Endothelial cell of umbilical vein (primary cell): ENCODE measurements around the gene PCGF1. TPM values are rescaled to one million over a fixed set of nuclear protein-coding genes. Genes with fewer than 3 reads are reported as not detected.

Experiments
- BruUV-seq: library from RNA; stranded (reverse); fragments of 400-500 nt; replicated peaks from 2 replicates; lab custom pipeline; 2021; lab: Mats Ljungman, UMichigan
- CTCF ChIA-PET: fragments of 300-600, 350-600 bp; sonication (Branson Sonifier 250); formaldehyde crosslinking; loops from one replicate; lab custom pipeline; 2021; ENCODE audit warnings: antibody characterized with exemption, inconsistent platforms; lab: Charles Lee
- POLR2A ChIA-PET: fragments of 300-600, 350-600 bp; sonication (Branson Sonifier 250); formaldehyde crosslinking; loops from one replicate; lab custom pipeline; 2021; ENCODE audit warnings: antibody characterized with exemption, inconsistent platforms; lab: Charles Lee
- DNase-seq: peaks from one replicate; pipeline ENCODE4 v3.0.0-alpha.2; 2011; ENCODE audit warnings: low read depth, low spot score
- FAIRE-seq: peaks from 2 replicates; lab custom pipeline; 2011; peaks lifted over from hg19 to GRCh38; lab: Jason Lieb, UNC
- H2AFZ ChIP-seq: 2 replicates; pipeline ENCODE4 v1.6.0; 2012; ENCODE audit warnings: low read depth, low read length, control low read depth, inconsistent platforms
- H3K27ac ChIP-seq: 2 replicates; pipeline ENCODE4 v1.5.1; 2011; ENCODE audit warnings: low read depth, mild to moderate bottlenecking, control low read depth, low read length, moderate library complexity; ENCODE audit not compliant: insufficient read depth
- H3K27me3 ChIP-seq, 2 experiments: 2 replicates each; pipeline versions ENCODE4 v1.6.0 to v1.6.1; 2011; ENCODE audit warnings: low read length in 2 of 2, mixed read lengths in 1 of 2; ENCODE audit not compliant: control insufficient read depth in 2 of 2, insufficient read depth in 2 of 2
- H3K36me3 ChIP-seq, 2 experiments: 2 replicates in 1 of 2; 3 replicates in 1 of 2; pipeline ENCODE4 v1.5.1; 2011; ENCODE audit warnings: low read length in 2 of 2, mild to moderate bottlenecking in 1 of 2, moderate library complexity in 1 of 2; ENCODE audit not compliant: control insufficient read depth in 2 of 2, insufficient read depth in 2 of 2; ENCODE audit errors: extremely low read depth in 1 of 2
- H3K4me1 ChIP-seq: 3 replicates; pipeline ENCODE4 v1.5.1; 2011; ENCODE audit warnings: mild to moderate bottlenecking, low read length; ENCODE audit not compliant: control insufficient read depth, insufficient read depth; ENCODE audit errors: extremely low read depth
- H3K4me2 ChIP-seq: 2 replicates; pipeline ENCODE4 v1.6.1; 2011; ENCODE audit warnings: low read length, control low read depth, mixed read lengths; ENCODE audit not compliant: insufficient read depth
- H3K4me3 ChIP-seq, 3 experiments: fragments of 200-600 bp in 1 of 3; sonication (generic), shearing (Covaris generic) in 1 of 3; replicated peaks in 1 of 3; 2 replicates each; pipeline ENCODE4 v1.5.1; 2011 to 2016; ENCODE audit warnings: control low read depth in 3 of 3, low read length in 3 of 3, mild to moderate bottlenecking in 2 of 3, inconsistent platforms in 1 of 3, low read depth in 1 of 3, moderate library complexity in 1 of 3; ENCODE audit not compliant: insufficient read depth in 1 of 3
- H3K79me2 ChIP-seq: 2 replicates; pipeline ENCODE4 v1.6.0; 2012; ENCODE audit warnings: low read length, inconsistent platforms; ENCODE audit not compliant: control insufficient read depth, insufficient read depth
- H3K9ac ChIP-seq: replicated peaks from 2 replicates; pipeline ENCODE3; 2011; ENCODE audit warnings: low read length, control low read depth; ENCODE audit not compliant: insufficient read depth; ENCODE audit errors: extremely low read depth
- H3K9me1 ChIP-seq: replicated peaks from 3 replicates; pipeline ENCODE4 v1.6.0; 2011; ENCODE audit warnings: mild to moderate bottlenecking, low read length; ENCODE audit not compliant: control insufficient read depth, insufficient read depth; ENCODE audit errors: extremely low read depth
- H3K9me3 ChIP-seq: replicated peaks from 2 replicates; pipeline ENCODE4 v1.5.1; 2012; ENCODE audit warnings: low read length, inconsistent platforms; ENCODE audit not compliant: control insufficient read depth, insufficient read depth
- H4K20me1 ChIP-seq: replicated peaks from 2 replicates; pipeline ENCODE3; 2011; ENCODE audit warnings: mild to moderate bottlenecking, low read length; ENCODE audit not compliant: control insufficient read depth, insufficient read depth; ENCODE audit errors: extremely low read depth
- CTCF ChIP-seq, 2 donors: IDR thresholded peaks; 1 replicate in 1 of 2; 2 replicates in 1 of 2; pipeline ENCODE4 v1.5.1; 2011; ENCODE audit warnings: low read length in 2 of 2, mild to moderate bottlenecking in 2 of 2, moderate library complexity in 2 of 2, control low read depth in 1 of 2, inconsistent platforms in 1 of 2, low read depth in 1 of 2; ENCODE audit not compliant: insufficient read depth in 1 of 2; ENCODE audit errors: extremely low read depth in 1 of 2
- EZH2 ChIP-seq: IDR thresholded peaks from 2 replicates; pipeline ENCODE4 v1.6.1; 2012; ENCODE audit warnings: borderline replicate concordance, low read depth, mild to moderate bottlenecking, moderate library complexity, low read length, inconsistent platforms; ENCODE audit not compliant: severe bottlenecking
- FOS ChIP-seq: IDR thresholded peaks from 2 replicates; pipeline ENCODE4 v1.6.1; 2011; ENCODE audit warnings: mild to moderate bottlenecking, low read length, moderate library complexity, borderline replicate concordance; ENCODE audit not compliant: insufficient read depth
- GATA2 ChIP-seq: IDR thresholded peaks from 2 replicates; pipeline ENCODE4 v1.7.0; 2011; ENCODE audit warnings: low read depth, mild to moderate bottlenecking, moderate library complexity, mixed read lengths, low read length; ENCODE audit not compliant: insufficient read length, insufficient read depth
- JUN ChIP-seq: IDR thresholded peaks from 2 replicates; pipeline ENCODE4 v1.6.1; 2011; ENCODE audit warnings: borderline replicate concordance, low read depth; ENCODE audit not compliant: insufficient read length, insufficient read depth
- MAX ChIP-seq: IDR thresholded peaks from 2 replicates; pipeline ENCODE4 v1.6.1; 2011; ENCODE audit not compliant: insufficient read depth, insufficient read length
- MYC ChIP-seq: IDR thresholded peaks from one replicate; pipeline ENCODE4 v1.6.1; 2011; ENCODE audit warnings: mild to moderate bottlenecking, low read depth, low read length
- POLR2A ChIP-seq: IDR thresholded peaks from 2 replicates; pipeline ENCODE4 v1.6.1; 2012; ENCODE audit warnings: low read depth, mild to moderate bottlenecking, control low read depth, low read length
- POLR2AphosphoS5 ChIP-seq: IDR thresholded peaks from 2 replicates; pipeline ENCODE4 v1.6.1; 2012; ENCODE audit warnings: low read depth, mild to moderate bottlenecking, control low read depth, low read length, moderate library complexity; ENCODE audit not compliant: insufficient read depth
- dilution Hi-C: fragments of 300-500 bp; cut with MboI; formaldehyde crosslinking; loops from one replicate; pipeline ENCODE4 v1.15.0; 2019; ENCODE audit warnings: low sequenced_read_pairs; ENCODE audit not compliant: extremely low pct_ligation_motif_present
- intact Hi-C: fragments of 100-400 bp; cut with micrococcal nuclease; formaldehyde crosslinking; loops from one replicate; pipeline ENCODE4 v1.10.0; 2022
- polyA plus RNA-seq, 4 experiments: library from polyadenylated mRNA; depleted of rRNA in 3 of 4; stranded (reverse) in 3 of 4; unstranded in 1 of 4; fragments of >200 nt; gene quantifications; 2 replicates each; pipeline versions ENCODE4 v1.2.1 to v1.2.3, GENCODE V29; 2011 to 2012; ENCODE audit warnings: missing spikeins in 1 of 4
- total RNA-seq: library from RNA; stranded (reverse); gene quantifications from 2 replicates; pipeline ENCODE4 v1.2.3, GENCODE V29; 2021

Gene PCGF1
- total and polyA plus RNA-seq, 2 donors (not counting 3 experiments of a cell fraction or from before 2014, with no cell fraction given) = 17.4 to 19.2 TPM

DNA sequence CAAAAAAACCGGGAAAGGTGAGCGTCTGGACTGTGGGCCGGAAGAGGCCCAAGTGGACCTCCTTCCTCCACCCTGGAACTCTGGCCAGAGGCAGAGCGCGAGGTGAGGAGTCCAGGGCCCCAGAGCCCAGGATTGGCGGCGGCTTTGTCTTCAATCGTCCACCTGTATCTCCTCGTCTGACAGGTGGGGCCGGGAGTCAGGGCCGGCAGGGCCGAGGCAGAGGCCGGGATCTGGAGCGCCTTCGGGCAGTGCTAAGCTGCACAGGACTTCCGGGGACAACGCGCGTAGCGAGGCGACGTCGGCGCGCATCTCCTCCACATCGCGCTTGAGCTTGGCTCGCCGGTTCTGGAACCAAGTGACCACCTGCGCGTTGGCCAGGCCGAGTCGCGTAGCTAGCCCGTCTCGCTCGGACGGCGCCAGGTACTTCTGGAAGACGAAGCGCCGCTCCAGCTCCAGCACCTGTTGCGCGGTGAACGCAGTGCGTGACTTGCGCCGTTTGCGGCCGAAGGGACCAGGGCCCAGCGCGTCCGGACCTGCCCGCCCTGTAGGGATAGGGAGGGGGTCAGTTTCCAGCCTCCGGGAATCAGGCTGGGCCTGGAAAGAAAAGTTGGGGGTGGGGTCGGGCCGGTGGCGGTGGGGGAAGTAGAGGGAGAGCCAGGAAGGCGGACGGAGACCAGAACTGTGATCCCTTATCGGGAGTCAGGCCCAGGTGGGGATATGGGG, 9.6 kb downstream of the PCGF1 start:
- Histone ChIP-seq H3K79me2 (no peaks in the 10 kb centered on the region), H3K4me3 (peak overlapping the region in 1 of 3 experiments; percentile 18), H3K27ac (no peak overlapping the region), H3K36me3 (peaks cover 0 to 1% of the 10 kb centered on the region in 2 experiments), H3K9ac (no peak overlapping the region), H2AFZ (no peak overlapping the region), H4K20me1 (no peaks in the 10 kb centered on the region), H3K27me3 (peaks cover 23 to 40% of the 10 kb centered on the region in 2 experiments), H3K9me3 (no peaks in the 10 kb centered on the region), H3K4me1 (peaks cover 31% of the 10 kb centered on the region), H3K4me2 (peak overlapping the region; percentile 50), H3K9me1 (no peaks in the 10 kb centered on the region)
- intact Hi-C loops = loop anchor here (1.0 to 5.0 kb wide), 2 partner anchors 15 to 34 kb away; partner anchors contain the start of gene TTC31
- ChIA-PET CTCF (interaction anchor here (1.4 to 2.6 kb wide), 2 partner anchors 9 to 14 kb away, joined by 3 to 6 read pairs; partner anchors contain the start of genes CCDC142 and TTC31), POLR2A (no interaction called here)
- no peak for TF ChIP-seq GATA2
- TF ChIP-seq EZH2 = peak; percentile 5
- BruUV-seq = no TSS peak
- no peak for FAIRE-seq
- dilution Hi-C loops = no loop called here
- DNase-seq = no peak

DNA sequence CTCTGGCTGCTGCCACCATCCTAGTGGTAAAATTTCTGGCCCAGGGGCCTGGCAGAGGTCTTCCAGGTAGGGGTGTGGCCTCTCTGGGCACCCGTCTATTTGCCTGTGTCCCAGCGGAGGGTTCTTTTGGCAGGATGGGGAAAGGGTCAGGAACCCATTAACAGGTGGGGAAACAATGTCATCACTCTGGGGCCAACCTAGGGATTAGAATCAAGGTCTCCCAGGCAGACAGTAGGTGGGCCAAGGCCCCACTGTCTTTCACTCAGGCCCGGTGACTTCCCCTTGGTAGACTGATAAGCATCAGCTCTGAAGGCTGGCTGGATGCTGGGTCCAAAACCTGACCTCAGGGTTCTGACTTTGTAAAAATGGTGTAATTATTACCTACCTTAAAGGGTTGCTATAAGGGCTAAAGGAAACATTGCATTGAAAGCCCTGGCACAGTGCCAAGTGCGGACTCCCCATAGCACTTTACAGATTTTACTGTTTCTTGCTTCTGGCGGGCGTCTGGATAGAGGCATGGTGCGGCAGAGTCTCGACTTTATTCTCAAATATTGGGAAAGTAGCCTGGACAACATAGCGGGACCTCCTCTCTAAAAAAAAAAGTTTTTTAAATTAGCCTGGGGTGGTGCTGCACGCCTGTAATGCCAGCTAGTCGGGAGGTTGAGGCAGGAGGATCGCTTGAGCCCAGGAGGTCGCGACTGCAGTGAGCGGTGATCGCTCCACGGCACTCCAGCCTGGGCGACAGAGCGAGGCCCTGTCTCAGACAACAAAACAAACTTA, 10.3 kb downstream of the PCGF1 start:
- H3K4me2 ChIP-seq = no peak overlapping the region
- no peak overlapping the region for H2AFZ ChIP-seq
- H3K4me3 ChIP-seq = no peak overlapping the region
- peaks cover 3 to 4% of the 10 kb centered on the region in 2 experiments for H3K36me3 ChIP-seq
- ChIA-PET POLR2A (no interaction called here), CTCF (interaction anchor here (1.4 to 2.6 kb wide), 2 partner anchors 8 to 14 kb away, joined by 3 to 6 read pairs; partner anchors contain the start of genes CCDC142 and TTC31)
- TF ChIP-seq FOS = no peak
- TF ChIP-seq EZH2 = no peak
- TF ChIP-seq GATA2 = no peak
- TF ChIP-seq POLR2AphosphoS5 = no peak
- no peak for TF ChIP-seq JUN
- no peak for TF ChIP-seq POLR2A
- no peak for TF ChIP-seq MAX
- no peak for TF ChIP-seq CTCF (IDR thresholded peaks at IDR 0.05; ENCODE audit: extremely low read depth in 1 of 2, insufficient read depth in 1 of 2, low read depth in 1 of 2, low read length in 2 of 2)
- no peak for TF ChIP-seq MYC
- dilution Hi-C loops = no loop called here
- H3K9ac ChIP-seq = no peak overlapping the region
- BruUV-seq = no TSS peak
- H4K20me1 ChIP-seq = no peaks in the 10 kb centered on the region
- H3K27me3 ChIP-seq = peaks cover 23 to 40% of the 10 kb centered on the region in 2 experiments
- H3K9me3 ChIP-seq = no peaks in the 10 kb centered on the region
- no peaks in the 10 kb centered on the region for H3K9me1 ChIP-seq
- no peaks in the 10 kb centered on the region for H3K79me2 ChIP-seq
- DNase-seq (no peak), FAIRE-seq (no peak)
- intact Hi-C loops = loop anchor here (5.0 kb wide), 1 partner anchor 35 kb away; no protein-coding TSS in a partner anchor
- no peak overlapping the region for H3K27ac ChIP-seq
- peaks cover 23% of the 10 kb centered on the region for H3K4me1 ChIP-seq
